SK-N-SH treated with all-trans-retinoic acid at 6 μM for 48 hours (cell line): ENCODE measurements around the gene PLCB1.

Experiments used
- CSDC2 ChIP-seq: fragments of 250-450 bp; sonication (Bioruptor Pico); IDR thresholded peaks from 2 replicates; pipeline ENCODE4 v1.5.0; 2020; ENCODE audit warnings: mild to moderate bottlenecking, moderate library complexity
- ESRRG ChIP-seq: fragments of 250-450 bp; sonication (Bioruptor Pico); IDR thresholded peaks from 2 replicates; pipeline ENCODE4 v1.6.1; 2021; ENCODE audit warnings: mild to moderate bottlenecking
- RARB ChIP-seq: fragments of 250-450 bp; sonication (Bioruptor Pico); IDR thresholded peaks from 2 replicates; pipeline ENCODE4 v1.8.0; 2021; ENCODE audit warnings: mild to moderate bottlenecking, moderate library complexity
- TCF4 ChIP-seq: fragments of 250-450 bp; sonication (Bioruptor Pico); IDR thresholded peaks from 2 replicates; pipeline ENCODE4 v1.8.0; 2021; ENCODE audit warnings: mild to moderate bottlenecking, moderate library complexity, borderline replicate concordance
- TOX ChIP-seq: fragments of 250-450 bp; sonication (Bioruptor Pico); IDR thresholded peaks from 2 replicates; pipeline ENCODE4 v1.8.0; 2021; ENCODE audit warnings: mild to moderate bottlenecking, moderate library complexity, borderline replicate concordance
- ZNF565 ChIP-seq: fragments of 450-650 bp; formaldehyde crosslinking; conservative IDR thresholded peaks from 2 replicates; pipeline ENCODE4 v1.5.0; 2020; ENCODE audit warnings: low read depth, mild to moderate bottlenecking, moderate library complexity
- ZNF8 ChIP-seq: fragments of 450-650 bp; formaldehyde crosslinking; IDR thresholded peaks from 2 replicates; pipeline ENCODE4 v1.5.0; 2020; ENCODE audit warnings: mild to moderate bottlenecking, moderate library complexity
- TF ChIP-seq, protein P1 (sequence below): fragments of 250-450 bp; sonication (Bioruptor Pico); IDR thresholded peaks from 2 replicates; pipeline ENCODE4 v1.8.0; 2020; ENCODE audit warnings: mild to moderate bottlenecking, moderate library complexity, borderline replicate concordance
- TF ChIP-seq, protein P2 (sequence below): fragments of 250-450 bp; sonication (Bioruptor Pico); IDR thresholded peaks from 2 replicates; pipeline ENCODE4 v1.5.1; 2020; ENCODE audit warnings: low read depth, mild to moderate bottlenecking, moderate library complexity
- TF ChIP-seq, protein P3 (sequence below): fragments of 250-450 bp; sonication (Bioruptor Pico); IDR thresholded peaks from 2 replicates; pipeline ENCODE4 v1.5.1; 2021; ENCODE audit warnings: mild to moderate bottlenecking, moderate library complexity

DNA sequence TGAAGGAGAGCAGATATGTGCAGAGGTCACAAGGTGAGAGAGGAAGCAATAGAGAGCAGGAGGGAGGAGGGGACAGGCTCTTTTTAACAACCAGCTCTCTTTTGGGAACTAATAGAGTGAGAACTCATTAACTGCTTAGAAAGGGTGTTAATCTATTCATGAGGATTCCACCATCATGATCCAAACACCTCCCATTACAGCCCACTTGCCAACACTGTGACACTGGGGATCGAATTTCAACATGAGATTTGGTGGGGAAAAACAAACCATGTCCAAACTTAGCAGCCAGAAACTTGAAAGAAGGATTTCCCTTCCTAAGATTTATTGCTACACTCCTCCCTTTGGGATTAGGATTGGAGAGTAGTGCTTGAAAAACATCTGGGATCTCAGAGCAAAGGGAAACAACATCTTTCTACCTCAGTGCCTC lies 801.3 kb downstream of the PLCB1 start:
- TF ChIP-seq ZNF8 (CRISPR knock-in tag) (no peak), RARB (no peak), CSDC2 (no peak), TCF4 (CRISPR knock-in tag) (no peak), TOX (no peak), ZNF565 (CRISPR knock-in tag) (no peak), ESRRG (CRISPR knock-in tag) (no peak)
- TF ChIP-seq, protein P1, sequence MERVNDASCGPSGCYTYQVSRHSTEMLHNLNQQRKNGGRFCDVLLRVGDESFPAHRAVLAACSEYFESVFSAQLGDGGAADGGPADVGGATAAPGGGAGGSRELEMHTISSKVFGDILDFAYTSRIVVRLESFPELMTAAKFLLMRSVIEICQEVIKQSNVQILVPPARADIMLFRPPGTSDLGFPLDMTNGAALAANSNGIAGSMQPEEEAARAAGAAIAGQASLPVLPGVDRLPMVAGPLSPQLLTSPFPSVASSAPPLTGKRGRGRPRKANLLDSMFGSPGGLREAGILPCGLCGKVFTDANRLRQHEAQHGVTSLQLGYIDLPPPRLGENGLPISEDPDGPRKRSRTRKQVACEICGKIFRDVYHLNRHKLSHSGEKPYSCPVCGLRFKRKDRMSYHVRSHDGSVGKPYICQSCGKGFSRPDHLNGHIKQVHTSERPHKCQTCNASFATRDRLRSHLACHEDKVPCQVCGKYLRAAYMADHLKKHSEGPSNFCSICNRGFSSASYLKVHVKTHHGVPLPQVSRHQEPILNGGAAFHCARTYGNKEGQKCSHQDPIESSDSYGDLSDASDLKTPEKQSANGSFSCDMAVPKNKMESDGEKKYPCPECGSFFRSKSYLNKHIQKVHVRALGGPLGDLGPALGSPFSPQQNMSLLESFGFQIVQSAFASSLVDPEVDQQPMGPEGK (CRISPR knock-in tag) = no peak
- TF ChIP-seq, protein P2, sequence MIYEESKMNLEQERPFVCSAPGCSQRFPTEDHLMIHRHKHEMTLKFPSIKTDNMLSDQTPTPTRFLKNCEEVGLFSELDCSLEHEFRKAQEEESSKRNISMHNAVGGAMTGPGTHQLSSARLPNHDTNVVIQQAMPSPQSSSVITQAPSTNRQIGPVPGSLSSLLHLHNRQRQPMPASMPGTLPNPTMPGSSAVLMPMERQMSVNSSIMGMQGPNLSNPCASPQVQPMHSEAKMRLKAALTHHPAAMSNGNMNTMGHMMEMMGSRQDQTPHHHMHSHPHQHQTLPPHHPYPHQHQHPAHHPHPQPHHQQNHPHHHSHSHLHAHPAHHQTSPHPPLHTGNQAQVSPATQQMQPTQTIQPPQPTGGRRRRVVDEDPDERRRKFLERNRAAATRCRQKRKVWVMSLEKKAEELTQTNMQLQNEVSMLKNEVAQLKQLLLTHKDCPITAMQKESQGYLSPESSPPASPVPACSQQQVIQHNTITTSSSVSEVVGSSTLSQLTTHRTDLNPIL = no peak
- TF ChIP-seq, protein P3, sequence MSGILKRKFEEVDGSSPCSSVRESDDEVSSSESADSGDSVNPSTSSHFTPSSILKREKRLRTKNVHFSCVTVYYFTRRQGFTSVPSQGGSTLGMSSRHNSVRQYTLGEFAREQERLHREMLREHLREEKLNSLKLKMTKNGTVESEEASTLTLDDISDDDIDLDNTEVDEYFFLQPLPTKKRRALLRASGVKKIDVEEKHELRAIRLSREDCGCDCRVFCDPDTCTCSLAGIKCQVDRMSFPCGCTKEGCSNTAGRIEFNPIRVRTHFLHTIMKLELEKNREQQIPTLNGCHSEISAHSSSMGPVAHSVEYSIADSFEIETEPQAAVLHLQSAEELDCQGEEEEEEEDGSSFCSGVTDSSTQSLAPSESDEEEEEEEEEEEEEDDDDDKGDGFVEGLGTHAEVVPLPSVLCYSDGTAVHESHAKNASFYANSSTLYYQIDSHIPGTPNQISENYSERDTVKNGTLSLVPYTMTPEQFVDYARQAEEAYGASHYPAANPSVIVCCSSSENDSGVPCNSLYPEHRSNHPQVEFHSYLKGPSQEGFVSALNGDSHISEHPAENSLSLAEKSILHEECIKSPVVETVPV (CRISPR knock-in tag) = no peak
